NCI-H2171 (cell line): Measurements from ENCODE around the gene FADS2.
A peak's percentile ranks its signal among the peaks of the same experiment; 100 is the strongest.

ENCODE experiments used
- DNase-seq: peaks from one replicate; lab custom pipeline; 2025; lab: John Stamatoyannopoulos, UW

Gene FADS2

GRCh38 chr11:61888590-61888989 lies 60.5 kb downstream of the FADS2 start:
- no peak for DNase-seq

GRCh38 chr11:61889831-61890230 lies 61.7 kb downstream of the FADS2 start:
- DNase-seq: no peak

GRCh38 chr11:61890529-61891330 lies 62.6 kb downstream of the FADS2 start:
- no peak for DNase-seq

- peak; percentile 87 for DNase-seq
These were observed 63.4 kb downstream of the FADS2 start, which contains the start of gene FADS3 for GRCh38 chr11:61891331-61892084. TSS of gene FADS3 (minus strand) at chr11:61891545. CDS start at chr11:61891381, 164 bp downstream.

- DNase-seq: no peak
These were observed 63.9 kb downstream of the FADS2 start for GRCh38 chr11:61892085-61892370.

GRCh38 chr11:61893981-61894380 lies 65.9 kb downstream of the FADS2 start:
- DNase-seq: no peak

- DNase-seq: no peak
These were observed 67.1 kb downstream of the FADS2 start for GRCh38 chr11:61895046-61895717.

- no peak for DNase-seq
These were observed 67.6 kb downstream of the FADS2 start for GRCh38 chr11:61895718-61896059.

- DNase-seq: no peak
These were observed 68.7 kb downstream of the FADS2 start for GRCh38 chr11:61896665-61897386.

GRCh38 chr11:61897387-61898246 lies 69.5 kb downstream of the FADS2 start:
- no peak for DNase-seq

- DNase-seq: no peak
These were observed 70.1 kb downstream of the FADS2 start for GRCh38 chr11:61898247-61898582.

- DNase-seq: peak; percentile 30
These were observed 71.2 kb downstream of the FADS2 start for GRCh38 chr11:61899146-61899841.

- DNase-seq: no peak
These were observed 72.2 kb downstream of the FADS2 start for GRCh38 chr11:61900251-61900650.

- no peak for DNase-seq
These were observed 73.3 kb downstream of the FADS2 start for GRCh38 chr11:61901397-61901796.

- no peak for DNase-seq
These were observed 74.2 kb downstream of the FADS2 start for GRCh38 chr11:61902313-61902712.

GRCh38 chr11:61903845-61904244 lies 75.7 kb downstream of the FADS2 start:
- DNase-seq: no peak

GRCh38 chr11:61904539-61905048 lies 76.5 kb downstream of the FADS2 start:
- no peak for DNase-seq

- DNase-seq: no peak
These were observed 77.1 kb downstream of the FADS2 start for GRCh38 chr11:61905067-61905696.

GRCh38 chr11:61905801-61906521 lies 77.9 kb downstream of the FADS2 start:
- no peak for DNase-seq

GRCh38 chr11:61906522-61906909 lies 78.4 kb downstream of the FADS2 start:
- DNase-seq: no peak
